Esophagus squamous epithelium (tissue), 5 donors: ENCODE measurements around the gene AXIN1. TPM values are rescaled to one million over a fixed set of nuclear protein-coding genes. Genes with fewer than 3 reads are reported as not detected.
A peak's percentile ranks its signal among the peaks of the same experiment; 100 is the strongest.

Source experiments
- DNase-seq: peaks from one replicate; lab custom pipeline; 2025; lab: John Stamatoyannopoulos, UW
- H3K27ac ChIP-seq, 4 donors: fragments of 200-600 bp; sonication (generic); one replicate each; pipeline ENCODE4 v1.5.1; 2016 to 2019; ENCODE audit warnings: mild to moderate bottlenecking in 1 of 4
- H3K27me3 ChIP-seq, 4 donors: fragments of 200-600 bp; sonication (generic); 1 replicate in 3 of 4; 2 replicates in 1 of 4; pipeline versions ENCODE4 v1.5.1 to v1.6.0; 2017 to 2021; ENCODE audit warnings: antibody characterized with exemption in 1 of 4
- H3K36me3 ChIP-seq, 3 donors: fragments of 200-600 bp; sonication (generic); one replicate each; pipeline ENCODE4 v1.5.1; 2016 to 2019
- H3K4me1 ChIP-seq, 3 donors: fragments of 200-600 bp; sonication (generic); one replicate each; pipeline ENCODE4 v1.5.1; 2017 to 2019
- H3K4me3 ChIP-seq, 4 donors: fragments of 200-600 bp; sonication (generic); 1 replicate in 3 of 4; 2 replicates in 1 of 4; pipeline ENCODE4 v1.5.1; 2016 to 2019; ENCODE audit warnings: mild to moderate bottlenecking in 2 of 4, moderate library complexity in 1 of 4
- H3K9me3 ChIP-seq, 3 donors: fragments of 200-600 bp; sonication (generic); one replicate each; pipeline ENCODE4 v1.5.1; 2016 to 2019
- POLR2A ChIP-seq, 4 donors: fragments of 450-650 bp; IDR thresholded peaks; one replicate each; pipeline ENCODE4 v1.6.1; 2017; ENCODE audit warnings: antibody characterized with exemption in 4 of 4, mild to moderate bottlenecking in 4 of 4, moderate library complexity in 3 of 4
- WGBS, 2 donors: methylation state at CpG; one replicate each; pipeline ENCODE4 v1.1.5; 2018; 5-methylcytosine and 5-hydroxymethylcytosine counted together
- intact Hi-C: fragments of 100-400 bp; cut with DNase I; formaldehyde crosslinking; loops from one replicate; pipeline ENCODE4 v1.15.0; 2022
- total RNA-seq, 4 donors: library from RNA; depleted of rRNA; stranded (reverse); fragments of >200 nt; gene quantifications; one replicate each; pipeline ENCODE4 v1.1.0, GENCODE V29; 2016
- TF ChIP-seq, protein P1 (sequence below), 6 experiments: fragments of 450-650 bp in 4 of 6; fragments of 200-600 bp in 2 of 6; sonication (generic) in 2 of 6; IDR thresholded peaks; one replicate each; pipeline ENCODE4 v1.5.1; 2016 to 2019; ENCODE audit warnings: antibody characterized with exemption in 6 of 6, mild to moderate bottlenecking in 4 of 6, moderate library complexity in 4 of 6
- donor health status: DM: yes; HTN: yes; CAD: no.

The AXIN1 gene
- total RNA-seq, 4 donors from 2014 or later: 17.8 to 32.2 (median 22.2) TPM

- WGBS, 2 donors: 85 to 98% methylated on average over 15 of the region's 15 CpGs
- Histone ChIP-seq H3K36me3 (peaks cover 16 to 80% (median 19%) of the 10 kb centered on the region in 3 donors), H3K27ac (no peak overlapping the region), H3K4me3 (no peak overlapping the region), H3K4me1 (peaks cover 0 to 1% (median 0%) of the 10 kb centered on the region in 3 donors), H3K9me3 (no peaks in the 10 kb centered on the region), H3K27me3 (no peaks in the 10 kb centered on the region)
- DNase-seq: no peak
- TF ChIP-seq, protein P1, sequence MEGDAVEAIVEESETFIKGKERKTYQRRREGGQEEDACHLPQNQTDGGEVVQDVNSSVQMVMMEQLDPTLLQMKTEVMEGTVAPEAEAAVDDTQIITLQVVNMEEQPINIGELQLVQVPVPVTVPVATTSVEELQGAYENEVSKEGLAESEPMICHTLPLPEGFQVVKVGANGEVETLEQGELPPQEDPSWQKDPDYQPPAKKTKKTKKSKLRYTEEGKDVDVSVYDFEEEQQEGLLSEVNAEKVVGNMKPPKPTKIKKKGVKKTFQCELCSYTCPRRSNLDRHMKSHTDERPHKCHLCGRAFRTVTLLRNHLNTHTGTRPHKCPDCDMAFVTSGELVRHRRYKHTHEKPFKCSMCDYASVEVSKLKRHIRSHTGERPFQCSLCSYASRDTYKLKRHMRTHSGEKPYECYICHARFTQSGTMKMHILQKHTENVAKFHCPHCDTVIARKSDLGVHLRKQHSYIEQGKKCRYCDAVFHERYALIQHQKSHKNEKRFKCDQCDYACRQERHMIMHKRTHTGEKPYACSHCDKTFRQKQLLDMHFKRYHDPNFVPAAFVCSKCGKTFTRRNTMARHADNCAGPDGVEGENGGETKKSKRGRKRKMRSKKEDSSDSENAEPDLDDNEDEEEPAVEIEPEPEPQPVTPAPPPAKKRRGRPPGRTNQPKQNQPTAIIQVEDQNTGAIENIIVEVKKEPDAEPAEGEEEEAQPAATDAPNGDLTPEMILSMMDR (IDR thresholded peaks at IDR 0.05): no peak
- intact Hi-C loops: no loop called here
Measured at GRCh38 chr16:311725-312124, 40.8 kb downstream of the AXIN1 start.

- Histone ChIP-seq H3K9me3 (no peaks in the 10 kb centered on the region), H3K4me3 (no peak overlapping the region), H3K4me1 (peaks cover 0 to 12% (median 0%) of the 10 kb centered on the region in 3 donors), H3K36me3 (peaks cover 16 to 92% (median 18%) of the 10 kb centered on the region in 3 donors), H3K27ac (no peak overlapping the region), H3K27me3 (no peaks in the 10 kb centered on the region)
- DNase-seq: no peak
- no peak for TF ChIP-seq POLR2A (IDR thresholded peaks at IDR 0.05)
- TF ChIP-seq, protein P1 (IDR thresholded peaks at IDR 0.05): no peak
- 50 to 61% methylated on average over 4 of the region's 7 CpGs for WGBS, 2 donors
- intact Hi-C loops: no loop called here
Measured at GRCh38 chr16:309476-309875, 43.0 kb downstream of the AXIN1 start.

DNA sequence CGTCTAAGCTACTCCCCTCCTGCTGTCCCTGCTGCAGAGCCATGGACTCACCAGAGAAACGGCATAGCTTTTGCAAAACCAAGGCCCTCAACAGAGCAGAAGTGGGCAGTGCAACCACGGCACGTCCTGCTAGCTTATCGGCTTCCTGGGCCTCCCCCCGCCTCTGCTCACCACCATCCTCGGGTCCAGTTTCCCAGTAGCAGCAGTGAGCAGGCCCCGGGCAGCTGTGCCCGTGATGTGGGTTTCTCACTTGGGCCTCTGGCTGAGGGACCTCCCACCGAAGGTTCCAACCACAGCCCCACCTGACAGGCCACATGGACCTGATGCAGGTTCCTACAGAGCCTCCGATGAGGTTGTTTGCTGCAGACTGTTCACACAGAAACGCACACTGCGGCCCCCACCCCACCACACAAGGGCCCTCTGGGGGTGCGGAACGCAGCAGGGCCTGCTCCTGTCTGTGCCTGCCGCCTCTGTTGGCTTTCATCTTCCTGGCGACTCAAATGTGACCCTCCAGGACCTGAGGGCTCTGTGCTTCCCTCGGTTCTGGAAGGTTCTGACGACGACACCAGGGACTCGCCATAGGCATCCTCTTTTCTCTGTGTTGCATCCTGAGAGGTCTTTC is 44.7 kb downstream of the AXIN1 start:
- intact Hi-C loops: no loop called here
- H3K36me3 ChIP-seq: peaks cover 4 to 92% (median 16%) of the 10 kb centered on the region in 3 donors
- no peak overlapping the region for H3K4me3 ChIP-seq
- no peaks in the 10 kb centered on the region for H3K27me3 ChIP-seq
- H3K27ac ChIP-seq: no peak overlapping the region
- WGBS, 2 donors: 89 to 90% methylated on average over 4 to 16 of the region's 21 CpGs
- no peaks in the 10 kb centered on the region for H3K9me3 ChIP-seq
- no peak for TF ChIP-seq POLR2A (IDR thresholded peaks at IDR 0.05)
- TF ChIP-seq, protein P1 (IDR thresholded peaks at IDR 0.05): no peak
- DNase-seq: no peak
- H3K4me1 ChIP-seq: peaks cover 0 to 12% (median 0%) of the 10 kb centered on the region in 3 donors

DNA sequence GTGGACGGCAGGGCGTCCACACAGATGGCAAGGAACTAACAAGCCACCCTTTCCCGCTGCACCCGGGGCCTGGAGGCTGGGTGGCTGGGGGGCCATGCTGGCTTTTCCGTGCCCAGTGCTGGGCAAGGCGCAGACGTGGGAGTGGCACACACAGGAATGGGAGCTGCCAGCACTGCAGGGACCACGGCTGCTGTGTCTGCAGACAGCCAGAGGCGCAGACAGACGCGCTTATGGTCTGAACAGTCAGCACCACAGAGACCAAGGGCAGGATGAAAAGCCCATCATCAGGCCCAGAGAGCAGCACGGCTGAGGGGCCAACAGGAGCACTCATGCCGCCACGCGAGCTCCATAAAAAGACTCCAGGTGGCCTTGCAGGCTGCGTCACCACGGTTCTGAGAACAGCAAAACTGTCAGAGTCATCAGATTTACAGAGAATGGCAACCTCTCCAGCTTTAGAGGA is 45.6 kb downstream of the AXIN1 start:
- intact Hi-C loops: no loop called here
- peaks cover 0 to 12% (median 0%) of the 10 kb centered on the region in 3 donors for H3K4me1 ChIP-seq
- no peak overlapping the region for H3K4me3 ChIP-seq
- no peak for DNase-seq
- peaks cover 4 to 92% (median 16%) of the 10 kb centered on the region in 3 donors for H3K36me3 ChIP-seq
- H3K9me3 ChIP-seq: no peaks in the 10 kb centered on the region
- H3K27ac ChIP-seq: peak overlapping the region in 1 of 4 donors; percentile 21
- WGBS, 2 donors: 93 to 94% methylated on average over 8 to 10 of the region's 17 CpGs
- H3K27me3 ChIP-seq: no peaks in the 10 kb centered on the region
- TF ChIP-seq, protein P1 (IDR thresholded peaks at IDR 0.05): no peak
- TF ChIP-seq POLR2A (IDR thresholded peaks at IDR 0.05): no peak

DNA sequence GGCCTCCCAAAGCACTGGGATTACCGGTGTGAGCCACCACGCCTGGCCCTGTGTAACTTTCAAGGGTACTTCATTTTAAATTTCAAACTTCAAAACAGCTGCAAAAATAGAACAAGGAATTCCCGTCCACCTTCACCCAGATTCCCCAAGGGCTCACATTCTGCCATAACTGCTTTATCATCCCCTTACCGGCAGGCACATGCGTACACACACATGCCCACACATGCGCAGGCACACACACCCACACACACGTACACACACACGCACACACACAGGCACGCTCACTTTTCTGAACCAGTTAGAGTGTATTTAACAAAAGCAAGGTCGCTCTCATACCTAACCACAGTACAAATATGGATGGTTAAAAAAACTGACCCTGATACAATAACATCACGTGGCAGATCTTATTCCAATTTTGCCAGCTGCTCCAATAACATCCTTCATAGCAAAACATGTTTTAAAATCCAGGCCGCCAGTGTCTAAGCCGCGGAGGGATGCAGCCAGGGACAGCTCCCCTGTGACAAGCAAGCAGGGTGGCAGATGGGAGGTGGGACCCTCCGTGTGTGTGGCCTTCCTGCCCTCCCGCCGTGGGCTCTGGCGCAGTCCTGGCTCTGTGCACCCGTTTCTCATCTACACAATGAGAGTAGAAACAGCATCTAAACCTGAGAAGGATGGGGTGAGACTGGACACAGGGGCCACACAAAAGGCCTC is 46.5 kb downstream of the AXIN1 start:
- H3K27me3 ChIP-seq: no peaks in the 10 kb centered on the region
- intact Hi-C loops: no loop called here
- TF ChIP-seq POLR2A (IDR thresholded peaks at IDR 0.05): no peak
- TF ChIP-seq, protein P1 (IDR thresholded peaks at IDR 0.05): no peak
- peak overlapping the region in 1 of 4 donors; percentile 21 for H3K27ac ChIP-seq
- peaks cover 0 to 12% (median 0%) of the 10 kb centered on the region in 3 donors for H3K4me1 ChIP-seq
- WGBS, 2 donors: 31 to 48% methylated on average over 13 to 16 of the region's 19 CpGs
- H3K4me3 ChIP-seq: no peak overlapping the region
- H3K36me3 ChIP-seq: peaks cover 4 to 91% (median 16%) of the 10 kb centered on the region in 3 donors
- DNase-seq: no peak
- no peaks in the 10 kb centered on the region for H3K9me3 ChIP-seq
